ENCODE results near the gene RIGI.
"Not testable (repeated sequence)": the region's sequence is repeated elsewhere in the genome, so short reads cannot be mapped to it uniquely, and the experiment has no call there.

RIGI gene

GRCh38 chr9:32550562-32551275, 24.7 kb upstream of the RIGI start:
- TF ChIP-seq CTCF (IDR thresholded peaks at IDR 0.05; ENCODE audit: poor library complexity, severe bottlenecking), result no peak
- Histone ChIP-seq H3K4me3 (ENCODE audit: severe bottlenecking) (peak overlapping the region; percentile 95), H3K27ac (ENCODE audit: poor library complexity, severe bottlenecking) (peak overlapping the region; percentile 75), H3K9me3 (ENCODE audit: severe bottlenecking) (no peaks in the 10 kb centered on the region), H3K4me1 (ENCODE audit: insufficient read depth, poor library complexity, severe bottlenecking) (peaks cover 12% of the 10 kb centered on the region), H3K27me3 (ENCODE audit: insufficient read depth, poor library complexity, severe bottlenecking) (no peaks in the 10 kb centered on the region), H3K36me3 (ENCODE audit: low read depth) (peaks cover 41% of the 10 kb centered on the region)
- DNase-seq (ENCODE audit: low spot score) (peak; percentile 90), ATAC-seq (ENCODE audit: low read depth) (peak; percentile 66)

DNA sequence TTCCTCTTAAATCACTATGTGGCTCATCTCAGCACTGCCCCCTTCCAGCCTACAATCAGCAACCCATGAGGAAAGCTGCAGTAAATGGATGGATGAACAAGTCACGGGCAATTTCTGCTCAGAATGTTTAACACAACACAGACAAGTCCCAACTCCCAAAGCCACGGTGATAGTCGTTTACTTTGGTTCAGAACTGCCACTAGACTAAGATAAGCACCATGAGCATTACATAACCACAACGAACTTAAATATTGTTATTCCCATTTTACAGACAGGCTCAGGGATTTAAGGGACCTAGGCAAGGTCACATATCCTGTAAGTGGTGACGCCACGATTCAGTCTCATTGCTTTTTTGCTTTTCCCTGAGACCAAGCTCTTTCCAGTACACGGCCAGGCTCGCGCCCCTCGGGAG, 24.2 kb upstream of the RIGI start:
- no peak for TF ChIP-seq CTCF (IDR thresholded peaks at IDR 0.05; ENCODE audit: poor library complexity, severe bottlenecking)
- no peaks in the 10 kb centered on the region for H3K27me3 ChIP-seq (ENCODE audit: insufficient read depth, poor library complexity, severe bottlenecking)
- peak overlapping the region; percentile 75 for H3K27ac ChIP-seq (ENCODE audit: poor library complexity, severe bottlenecking)
- peak overlapping the region; percentile 95 for H3K4me3 ChIP-seq (ENCODE audit: severe bottlenecking)
- H3K36me3 ChIP-seq (ENCODE audit: low read depth), result peaks cover 41% of the 10 kb centered on the region
- DNase-seq (ENCODE audit: low spot score) (no peak), ATAC-seq (ENCODE audit: low read depth) (no peak)
- H3K9me3 ChIP-seq (ENCODE audit: severe bottlenecking), result no peaks in the 10 kb centered on the region
- H3K4me1 ChIP-seq (ENCODE audit: insufficient read depth, poor library complexity, severe bottlenecking), result peaks cover 12% of the 10 kb centered on the region

GRCh38 chr9:32548213-32548612, 22.2 kb upstream of the RIGI start:
- not testable (repeated sequence) for H3K4me3 ChIP-seq (ENCODE audit: severe bottlenecking); ATAC-seq (ENCODE audit: low read depth); H3K27ac ChIP-seq (ENCODE audit: poor library complexity, severe bottlenecking); H3K27me3 ChIP-seq (ENCODE audit: insufficient read depth, poor library complexity, severe bottlenecking); H3K4me1 ChIP-seq (ENCODE audit: insufficient read depth, poor library complexity, severe bottlenecking); DNase-seq (ENCODE audit: low spot score); H3K9me3 ChIP-seq (ENCODE audit: severe bottlenecking)
- H3K36me3 ChIP-seq (ENCODE audit: low read depth), result peaks cover 45% of the 10 kb centered on the region

DNA sequence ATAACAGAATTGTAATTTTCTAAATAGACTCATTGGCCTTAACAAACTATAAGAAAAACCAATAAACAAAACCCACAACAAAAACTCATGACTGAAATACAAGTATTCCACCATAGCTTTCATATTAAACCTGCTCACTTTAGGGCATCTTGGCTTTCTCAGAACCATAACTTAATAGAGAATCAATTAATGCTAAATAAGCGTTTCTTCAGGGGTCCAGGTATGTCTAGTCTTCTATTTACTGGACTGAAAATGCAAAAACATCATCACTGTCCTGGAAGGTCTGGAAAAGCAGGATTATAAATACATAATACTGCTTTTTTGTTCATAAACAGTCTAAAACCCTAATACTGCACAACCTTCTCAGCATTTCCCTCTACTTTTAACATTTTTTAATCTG, 19.9 kb upstream of the RIGI start:
- DNase-seq (ENCODE audit: low spot score) (no peak), ATAC-seq (ENCODE audit: low read depth) (no peak)
- peaks cover 65% of the 10 kb centered on the region for H3K36me3 ChIP-seq (ENCODE audit: low read depth)
- no peak overlapping the region for H3K4me3 ChIP-seq (ENCODE audit: severe bottlenecking)
- peaks cover 7% of the 10 kb centered on the region for H3K4me1 ChIP-seq (ENCODE audit: insufficient read depth, poor library complexity, severe bottlenecking)
- H3K27me3 ChIP-seq (ENCODE audit: insufficient read depth, poor library complexity, severe bottlenecking), result no peaks in the 10 kb centered on the region
- no peak overlapping the region for H3K27ac ChIP-seq (ENCODE audit: poor library complexity, severe bottlenecking)
- no peaks in the 10 kb centered on the region for H3K9me3 ChIP-seq (ENCODE audit: severe bottlenecking)
- no peak for TF ChIP-seq CTCF (IDR thresholded peaks at IDR 0.05; ENCODE audit: poor library complexity, severe bottlenecking)

GRCh38 chr9:32543047-32543446, 17.1 kb upstream of the RIGI start:
- no peak overlapping the region for H3K27ac ChIP-seq (ENCODE audit: poor library complexity, severe bottlenecking)
- no peaks in the 10 kb centered on the region for H3K27me3 ChIP-seq (ENCODE audit: insufficient read depth, poor library complexity, severe bottlenecking)
- H3K4me3 ChIP-seq (ENCODE audit: severe bottlenecking), result no peak overlapping the region
- no peaks in the 10 kb centered on the region for H3K9me3 ChIP-seq (ENCODE audit: severe bottlenecking)
- TF ChIP-seq CTCF (IDR thresholded peaks at IDR 0.05; ENCODE audit: poor library complexity, severe bottlenecking), result no peak
- DNase-seq (ENCODE audit: low spot score), result no peak
- H3K4me1 ChIP-seq (ENCODE audit: insufficient read depth, poor library complexity, severe bottlenecking), result no peaks in the 10 kb centered on the region
- no peak for ATAC-seq (ENCODE audit: low read depth)
- H3K36me3 ChIP-seq (ENCODE audit: low read depth), result peaks cover 51% of the 10 kb centered on the region
